GM18508 (cell line): Measurements from ENCODE around the gene OAS2.
"Not testable (repeated sequence)": the region's sequence is repeated elsewhere in the genome, so short reads cannot be mapped to it uniquely, and the experiment has no call there.

ENCODE experiments used
- ATAC-seq: cut with Tn5 transposase; IDR thresholded peaks from one replicate; pipeline ENCODE4 v1.9.1; 2021; ENCODE audit warnings: moderate number of reproducible peaks; ENCODE audit not compliant: insufficient read depth, unreplicated experiment

Gene OAS2

DNA sequence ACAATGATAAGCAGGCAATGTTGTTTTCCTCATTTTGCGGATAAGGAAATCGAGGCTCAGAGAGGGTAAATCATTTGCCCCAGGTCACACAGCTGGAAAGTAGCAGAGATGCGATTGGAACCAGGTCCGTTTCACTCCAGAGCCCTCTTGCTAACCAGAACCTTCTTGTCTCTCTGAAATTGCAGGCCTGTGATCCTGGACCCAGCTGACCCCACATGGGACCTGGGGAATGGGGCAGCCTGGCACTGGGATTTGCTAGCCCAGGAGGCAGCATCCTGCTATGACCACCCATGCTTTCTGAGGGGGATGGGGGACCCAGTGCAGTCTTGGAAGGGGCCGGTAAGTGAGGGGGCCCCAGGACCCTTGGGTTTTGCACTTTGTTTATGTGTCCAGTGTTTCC, 30.6 kb upstream of the OAS2 start:
- ATAC-seq: no peak

DNA sequence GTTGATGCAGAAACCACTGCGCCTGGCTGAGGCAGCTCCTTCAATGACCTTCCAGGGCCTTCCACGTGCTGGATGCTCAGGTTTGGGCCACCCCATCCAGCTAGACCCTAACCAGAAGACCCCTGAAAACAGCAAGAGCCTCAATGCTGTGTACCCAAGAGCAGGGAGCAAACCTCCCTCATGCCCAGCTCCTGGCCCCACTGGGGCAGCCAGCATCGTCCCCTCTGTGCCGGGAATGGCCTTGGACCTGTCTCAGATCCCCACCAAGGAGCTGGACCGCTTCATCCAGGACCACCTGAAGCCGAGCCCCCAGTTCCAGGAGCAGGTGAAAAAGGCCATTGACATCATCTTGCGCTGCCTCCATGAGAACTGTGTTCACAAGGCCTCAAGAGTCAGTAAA, 29.5 kb upstream of the OAS2 start:
- no peak for ATAC-seq

DNA sequence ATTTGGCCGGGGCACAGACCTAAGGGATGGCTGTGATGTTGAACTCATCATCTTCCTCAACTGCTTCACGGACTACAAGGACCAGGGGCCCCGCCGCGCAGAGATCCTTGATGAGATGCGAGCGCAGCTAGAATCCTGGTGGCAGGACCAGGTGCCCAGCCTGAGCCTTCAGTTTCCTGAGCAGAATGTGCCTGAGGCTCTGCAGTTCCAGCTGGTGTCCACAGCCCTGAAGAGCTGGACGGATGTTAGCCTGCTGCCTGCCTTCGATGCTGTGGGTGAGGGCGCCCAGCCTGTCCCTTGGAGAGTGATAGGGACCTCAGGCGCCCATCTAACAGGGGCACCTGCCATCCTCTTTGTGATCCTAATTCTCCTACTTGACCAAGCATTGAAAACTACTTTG, 27.6 kb upstream of the OAS2 start:
- ATAC-seq: no peak

DNA sequence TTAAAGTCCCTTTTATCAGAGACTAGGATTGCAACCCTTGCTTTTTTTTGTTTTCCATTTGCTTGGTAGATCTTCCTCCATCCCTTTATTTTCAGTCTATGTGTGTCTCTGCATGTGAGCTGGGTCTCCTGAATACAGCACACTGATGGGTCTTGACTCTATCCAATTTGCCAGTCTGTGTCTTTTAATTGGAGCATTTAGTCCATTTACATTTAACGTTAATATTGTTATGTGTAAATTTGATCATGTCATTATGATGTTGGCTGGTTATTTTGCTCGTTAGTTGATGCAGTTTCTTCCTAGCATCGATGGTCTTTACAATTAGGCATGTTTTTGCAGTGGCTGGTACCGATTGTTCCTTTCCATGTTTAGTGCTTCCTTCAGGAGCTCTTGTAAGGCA, 21.2 kb upstream of the OAS2 start:
- ATAC-seq: not testable (repeated sequence)

DNA sequence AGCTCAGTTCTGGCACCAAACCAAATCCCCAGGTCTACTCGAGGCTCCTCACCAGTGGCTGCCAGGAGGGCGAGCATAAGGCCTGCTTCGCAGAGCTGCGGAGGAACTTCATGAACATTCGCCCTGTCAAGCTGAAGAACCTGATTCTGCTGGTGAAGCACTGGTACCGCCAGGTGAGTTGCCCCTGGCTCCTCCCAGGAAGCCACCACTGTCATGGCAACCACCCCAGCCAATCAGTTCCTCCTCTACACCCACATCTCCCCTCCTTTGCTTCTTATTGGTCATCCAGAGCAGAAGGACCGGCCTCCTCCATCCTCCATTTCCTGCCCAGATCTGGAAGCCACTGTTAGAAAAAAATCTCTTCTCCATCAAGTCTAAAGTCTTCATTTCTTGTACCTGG, 17.2 kb upstream of the OAS2 start:
- ATAC-seq: no peak

DNA sequence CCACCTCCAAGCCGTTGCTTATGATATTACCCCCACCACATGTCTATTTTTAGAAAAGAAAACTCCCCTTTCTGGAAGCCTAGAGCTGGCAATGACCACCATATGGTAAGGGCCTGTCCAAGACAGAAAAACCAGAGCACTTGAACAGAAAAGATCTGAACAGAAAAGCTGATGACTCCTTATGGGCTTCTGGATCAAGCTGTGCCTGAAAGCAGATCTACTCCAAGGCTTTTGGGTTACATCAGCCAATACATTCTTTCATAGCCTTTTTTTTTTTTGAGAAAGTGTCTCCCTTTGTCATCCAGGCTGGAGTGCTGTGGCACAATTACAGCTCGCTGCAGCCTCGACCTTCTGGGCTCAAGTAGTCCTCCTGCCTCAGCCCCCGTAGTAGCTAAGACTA, 16.8 kb upstream of the OAS2 start:
- ATAC-seq: no peak

DNA sequence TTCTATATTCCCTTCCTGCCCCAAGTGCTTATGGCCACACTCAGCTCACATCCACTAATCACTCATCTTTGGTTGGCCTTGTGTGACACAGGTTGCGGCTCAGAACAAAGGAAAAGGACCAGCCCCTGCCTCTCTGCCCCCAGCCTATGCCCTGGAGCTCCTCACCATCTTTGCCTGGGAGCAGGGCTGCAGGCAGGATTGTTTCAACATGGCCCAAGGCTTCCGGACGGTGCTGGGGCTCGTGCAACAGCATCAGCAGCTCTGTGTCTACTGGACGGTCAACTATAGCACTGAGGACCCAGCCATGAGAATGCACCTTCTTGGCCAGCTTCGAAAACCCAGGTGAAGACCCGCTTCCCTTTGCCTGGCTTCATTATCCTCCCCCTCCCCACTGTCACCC, 15.8 kb upstream of the OAS2 start:
- ATAC-seq: no peak

DNA sequence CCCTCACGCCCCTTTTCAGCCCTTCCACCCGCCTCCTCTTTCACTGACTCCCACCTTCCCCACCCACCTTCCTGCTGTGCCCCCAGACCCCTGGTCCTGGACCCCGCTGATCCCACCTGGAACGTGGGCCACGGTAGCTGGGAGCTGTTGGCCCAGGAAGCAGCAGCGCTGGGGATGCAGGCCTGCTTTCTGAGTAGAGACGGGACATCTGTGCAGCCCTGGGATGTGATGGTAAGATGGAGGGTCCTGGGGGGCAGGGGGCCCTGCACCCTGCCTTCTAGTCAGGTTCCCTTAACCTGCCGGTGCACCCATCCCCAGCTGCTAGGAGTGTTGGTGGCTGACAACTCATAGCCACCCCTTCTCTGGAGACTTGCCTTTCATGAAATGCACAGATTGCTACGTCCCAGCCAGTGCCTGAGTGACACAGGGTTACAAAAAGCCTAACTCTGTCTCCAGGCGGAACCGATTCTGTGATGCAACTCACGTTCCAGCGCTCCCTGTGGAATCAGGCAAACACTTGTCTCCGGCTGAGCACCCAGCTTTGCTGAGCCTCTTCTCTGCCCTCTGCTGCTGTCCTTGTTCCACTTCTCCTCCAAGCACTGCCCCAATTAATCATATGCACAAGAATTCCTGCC, 15.0 kb upstream of the OAS2 start:
- ATAC-seq: no peak

DNA sequence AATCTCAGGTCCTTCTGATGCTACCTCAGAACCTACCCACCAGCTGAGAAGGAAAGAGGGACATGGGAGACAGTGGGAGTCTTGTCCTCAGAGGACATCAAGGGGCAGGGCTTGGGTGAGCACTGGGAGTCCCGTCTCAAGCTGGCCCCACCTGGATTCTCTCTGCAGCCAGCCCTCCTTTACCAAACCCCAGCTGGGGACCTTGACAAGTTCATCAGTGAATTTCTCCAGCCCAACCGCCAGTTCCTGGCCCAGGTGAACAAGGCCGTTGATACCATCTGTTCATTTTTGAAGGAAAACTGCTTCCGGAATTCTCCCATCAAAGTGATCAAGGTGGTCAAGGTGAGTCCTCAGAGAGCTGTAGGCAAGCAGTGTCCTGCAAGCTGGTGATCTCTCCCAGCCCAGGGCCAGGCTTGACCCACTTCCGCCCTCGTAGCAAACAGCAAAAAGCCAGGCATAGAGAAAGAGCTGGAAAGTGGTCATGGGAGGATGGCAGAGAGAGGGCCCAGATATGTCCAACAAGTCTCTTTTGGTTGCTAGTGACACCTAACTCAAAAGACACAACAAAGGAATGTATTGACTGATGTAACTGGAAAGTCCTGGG, 14.2 kb upstream of the OAS2 start:
- ATAC-seq: no peak

DNA sequence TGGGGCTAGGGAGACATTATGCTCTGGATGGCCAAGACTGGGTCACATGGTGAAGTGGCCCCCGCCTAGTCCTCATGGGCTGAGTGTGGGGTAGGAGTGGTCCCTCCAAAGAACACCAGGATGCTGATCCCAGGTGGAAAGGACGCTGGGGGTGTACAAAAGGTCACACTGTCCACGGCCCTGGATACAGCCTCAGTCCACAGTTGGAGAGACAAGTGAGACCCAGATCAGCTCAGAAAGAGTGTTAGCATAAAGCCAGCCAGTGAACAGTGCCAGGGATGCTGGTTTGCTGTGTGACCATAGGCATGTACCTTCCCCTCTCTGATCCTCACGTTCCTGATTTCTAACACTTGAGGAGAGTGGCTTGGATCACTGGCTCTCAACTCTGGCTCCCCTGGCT, 13.4 kb upstream of the OAS2 start:
- ATAC-seq: no peak

DNA sequence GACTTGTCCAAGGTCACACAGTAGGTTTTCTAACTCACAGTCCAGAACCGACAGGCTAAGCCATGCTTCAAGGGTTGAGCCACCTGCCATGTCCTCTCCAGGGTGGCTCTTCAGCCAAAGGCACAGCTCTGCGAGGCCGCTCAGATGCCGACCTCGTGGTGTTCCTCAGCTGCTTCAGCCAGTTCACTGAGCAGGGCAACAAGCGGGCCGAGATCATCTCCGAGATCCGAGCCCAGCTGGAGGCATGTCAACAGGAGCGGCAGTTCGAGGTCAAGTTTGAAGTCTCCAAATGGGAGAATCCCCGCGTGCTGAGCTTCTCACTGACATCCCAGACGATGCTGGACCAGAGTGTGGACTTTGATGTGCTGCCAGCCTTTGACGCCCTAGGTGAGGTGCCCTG, 12.7 kb upstream of the OAS2 start:
- no peak for ATAC-seq

DNA sequence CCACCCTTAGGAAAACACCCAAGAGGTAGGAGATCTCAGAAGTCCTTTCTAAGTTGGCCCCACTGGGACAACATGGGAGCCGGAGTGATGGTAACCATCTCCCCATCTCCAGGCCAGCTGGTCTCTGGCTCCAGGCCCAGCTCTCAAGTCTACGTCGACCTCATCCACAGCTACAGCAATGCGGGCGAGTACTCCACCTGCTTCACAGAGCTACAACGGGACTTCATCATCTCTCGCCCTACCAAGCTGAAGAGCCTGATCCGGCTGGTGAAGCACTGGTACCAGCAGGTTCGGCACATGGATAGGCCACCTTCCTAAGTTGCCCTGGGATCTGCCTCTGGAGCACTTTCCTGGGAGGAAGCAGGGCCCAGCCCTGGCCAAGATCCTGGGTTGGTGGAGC, 11.0 kb upstream of the OAS2 start:
- ATAC-seq: no peak

DNA sequence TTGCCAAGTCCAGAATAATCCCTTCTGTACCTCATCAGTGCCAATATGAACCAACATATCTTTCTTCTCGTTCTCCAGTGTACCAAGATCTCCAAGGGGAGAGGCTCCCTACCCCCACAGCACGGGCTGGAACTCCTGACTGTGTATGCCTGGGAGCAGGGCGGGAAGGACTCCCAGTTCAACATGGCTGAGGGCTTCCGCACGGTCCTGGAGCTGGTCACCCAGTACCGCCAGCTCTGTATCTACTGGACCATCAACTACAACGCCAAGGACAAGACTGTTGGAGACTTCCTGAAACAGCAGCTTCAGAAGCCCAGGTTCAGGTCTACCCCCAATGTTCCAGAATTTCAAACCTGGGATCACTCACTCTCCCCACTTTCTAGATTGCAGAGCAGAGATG, 10.5 kb upstream of the OAS2 start:
- no peak for ATAC-seq

DNA sequence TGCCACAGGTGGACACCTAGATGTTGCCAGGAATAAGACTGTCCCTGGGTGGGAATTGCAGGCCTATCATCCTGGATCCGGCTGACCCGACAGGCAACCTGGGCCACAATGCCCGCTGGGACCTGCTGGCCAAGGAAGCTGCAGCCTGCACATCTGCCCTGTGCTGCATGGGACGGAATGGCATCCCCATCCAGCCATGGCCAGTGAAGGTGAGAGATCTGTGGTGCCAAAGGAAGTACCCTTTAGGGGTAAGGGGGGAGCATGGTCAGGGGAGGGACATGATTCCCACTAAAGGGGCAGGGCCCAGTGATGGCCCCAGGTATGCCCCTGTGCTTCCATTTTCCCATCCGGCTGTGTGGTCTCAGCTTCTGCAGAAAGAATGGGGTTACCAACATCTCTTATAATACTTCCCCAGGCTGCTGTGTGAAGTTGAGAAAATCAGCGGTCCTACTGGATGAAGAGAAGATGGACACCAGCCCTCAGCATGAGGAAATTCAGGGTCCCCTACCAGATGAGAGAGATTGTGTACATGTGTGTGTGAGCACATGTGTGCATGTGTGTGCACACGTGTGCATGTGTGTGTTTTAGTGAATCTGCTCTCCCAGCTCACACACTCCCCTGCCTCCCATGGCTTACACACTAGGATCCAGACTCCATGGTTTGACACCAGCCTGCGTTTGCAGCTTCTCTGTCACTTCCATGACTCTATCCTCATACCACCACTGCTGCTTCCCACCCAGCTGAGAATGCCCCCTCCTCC, 8.6 kb upstream of the OAS2 start:
- no peak for ATAC-seq

DNA sequence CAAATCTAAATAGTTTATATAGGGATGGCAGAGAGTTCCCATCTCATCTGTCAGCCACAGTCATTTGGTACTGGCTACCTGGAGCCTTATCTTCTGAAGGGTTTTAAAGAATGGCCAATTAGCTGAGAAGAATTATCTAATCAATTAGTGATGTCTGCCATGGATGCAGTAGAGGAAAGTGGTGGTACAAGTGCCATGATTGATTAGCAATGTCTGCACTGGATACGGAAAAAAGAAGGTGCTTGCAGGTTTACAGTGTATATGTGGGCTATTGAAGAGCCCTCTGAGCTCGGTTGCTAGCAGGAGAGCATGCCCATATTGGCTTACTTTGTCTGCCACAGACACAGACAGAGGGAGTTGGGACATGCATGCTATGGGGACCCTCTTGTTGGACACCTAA, 7.9 kb upstream of the OAS2 start:
- no peak for ATAC-seq

DNA sequence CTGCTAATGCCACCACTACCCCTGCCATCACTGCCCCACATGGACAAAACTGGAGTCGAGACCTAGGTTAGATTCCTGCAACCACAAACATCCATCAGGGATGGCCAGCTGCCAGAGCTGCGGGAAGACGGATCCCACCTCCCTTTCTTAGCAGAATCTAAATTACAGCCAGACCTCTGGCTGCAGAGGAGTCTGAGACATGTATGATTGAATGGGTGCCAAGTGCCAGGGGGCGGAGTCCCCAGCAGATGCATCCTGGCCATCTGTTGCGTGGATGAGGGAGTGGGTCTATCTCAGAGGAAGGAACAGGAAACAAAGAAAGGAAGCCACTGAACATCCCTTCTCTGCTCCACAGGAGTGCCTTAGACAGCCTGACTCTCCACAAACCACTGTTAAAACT, 7.1 kb upstream of the OAS2 start:
- no peak for ATAC-seq

DNA sequence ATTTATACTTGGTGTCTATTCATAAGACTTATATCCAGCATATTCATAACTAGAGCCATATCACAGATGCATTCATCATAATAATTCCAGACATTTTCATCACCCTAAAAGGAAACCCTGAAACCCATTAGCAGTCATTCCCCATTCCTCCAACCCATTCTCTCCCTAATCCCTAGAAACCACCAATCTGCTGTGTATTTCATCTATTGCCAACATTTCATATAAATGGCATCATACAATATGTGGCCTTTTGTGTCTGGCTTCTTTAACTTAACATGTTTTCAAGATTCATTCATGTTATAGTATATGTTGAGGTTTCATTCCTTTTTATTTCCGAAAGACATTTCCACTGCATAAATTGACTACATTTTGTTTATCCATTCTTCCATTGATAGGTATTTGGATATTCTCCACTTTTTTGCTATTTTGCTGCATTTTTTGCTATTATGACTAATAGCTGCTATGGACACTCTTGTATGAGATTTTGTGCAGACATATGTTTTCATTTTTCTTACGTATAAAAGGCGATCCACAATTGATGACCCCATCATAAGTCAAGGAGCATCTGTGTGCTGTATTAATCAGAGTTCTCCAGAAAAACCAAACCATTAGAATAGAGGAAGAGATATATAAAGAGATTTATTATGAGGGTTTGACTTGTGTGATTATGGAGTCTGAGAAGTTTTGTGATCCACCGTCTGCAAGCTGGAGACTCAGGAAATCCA, 5.1 kb upstream of the OAS2 start:
- ATAC-seq: no peak

DNA sequence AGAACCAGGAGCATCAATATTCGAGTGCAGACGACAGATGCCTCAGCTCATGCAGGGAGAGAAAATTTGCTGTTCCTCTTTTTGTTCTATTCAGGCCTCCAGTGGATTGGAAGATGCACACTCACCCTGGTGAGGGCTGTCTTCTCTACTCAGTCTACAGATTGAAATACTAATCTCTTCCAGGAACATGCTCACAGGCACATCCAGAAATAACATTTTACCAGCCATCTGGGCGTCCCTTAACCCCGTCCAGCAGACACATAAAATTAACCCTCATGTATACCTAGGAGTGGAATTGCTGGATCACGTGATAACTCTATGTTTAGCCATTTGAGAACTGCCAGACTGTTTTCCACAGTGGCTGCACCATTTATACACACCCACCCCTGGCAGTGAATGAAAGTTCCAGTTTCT, 4.5 kb upstream of the OAS2 start:
- no peak for ATAC-seq

DNA sequence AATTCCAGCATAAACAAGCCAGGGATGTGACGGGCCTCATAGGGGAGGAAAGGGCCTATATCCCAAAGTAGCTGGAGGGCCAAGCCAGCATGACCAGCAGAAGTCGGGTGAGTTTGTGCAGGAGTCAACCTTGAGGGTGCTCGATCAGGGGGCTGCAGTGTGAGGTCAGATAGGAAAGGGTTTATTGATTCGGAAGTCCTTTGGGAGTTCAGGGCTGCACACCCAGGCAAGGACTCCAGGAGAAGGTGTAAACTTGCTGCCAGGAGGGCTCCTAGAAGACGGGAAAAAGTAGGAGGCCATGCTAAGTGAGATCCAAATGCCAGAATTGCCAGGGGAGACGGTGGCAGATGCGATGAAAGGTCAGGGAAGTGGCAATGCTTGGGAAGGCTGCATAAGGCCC, 3.4 kb upstream of the OAS2 start:
- ATAC-seq: no peak

DNA sequence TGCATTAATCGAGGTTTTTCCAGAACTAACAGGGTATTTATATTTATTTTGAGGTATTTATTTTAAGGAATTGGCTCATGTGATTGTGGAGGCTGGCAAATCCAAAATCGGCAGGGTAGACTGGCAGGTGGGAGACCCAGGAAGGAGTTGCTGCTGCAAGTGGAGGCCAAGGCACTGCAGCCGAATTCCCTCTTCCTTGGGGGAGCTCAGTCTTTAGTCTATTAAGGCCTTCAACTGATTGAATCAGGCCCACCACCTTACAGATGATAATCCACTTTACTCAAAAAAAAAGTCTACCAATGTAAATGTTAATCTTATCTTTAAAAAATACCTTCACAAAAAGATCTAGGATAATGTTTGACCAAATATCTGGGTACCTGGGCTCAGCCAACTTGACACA, 1.2 kb upstream of the OAS2 start:
- ATAC-seq: no peak

DNA sequence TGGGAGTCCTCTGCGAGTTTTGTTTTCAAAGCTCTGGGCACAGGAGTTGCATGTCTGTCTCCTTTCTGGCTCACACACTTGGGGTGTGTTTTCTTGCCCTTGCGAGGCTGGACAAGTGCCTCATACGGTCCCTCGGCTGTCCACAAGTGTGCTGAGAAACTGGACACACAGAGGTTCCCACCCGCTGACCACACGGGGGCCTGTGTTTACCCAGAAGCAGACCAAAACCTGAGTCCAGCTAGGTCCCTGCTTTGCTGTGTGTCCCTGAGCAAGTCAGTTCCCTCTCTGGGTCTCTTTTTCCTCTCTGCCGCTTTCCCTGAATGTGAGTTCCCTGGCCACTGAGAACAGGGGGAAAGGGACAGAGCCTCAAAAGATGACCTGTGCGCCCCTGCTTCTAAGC, 678 bp upstream of the OAS2 start:
- ATAC-seq: no peak
